GM19025 (cell line): Measurements from ENCODE around the gene PROK1.
"Not testable (repeated sequence)": the region's sequence is repeated elsewhere in the genome, so short reads cannot be mapped to it uniquely, and the experiment has no call there.

ENCODE experiments used
- ATAC-seq: cut with Tn5 transposase; IDR thresholded peaks from one replicate; pipeline ENCODE4 v1.9.1; 2021; ENCODE audit warnings: mild to moderate bottlenecking, low read depth, moderate library complexity; ENCODE audit not compliant: unreplicated experiment

PROK1 gene

DNA sequence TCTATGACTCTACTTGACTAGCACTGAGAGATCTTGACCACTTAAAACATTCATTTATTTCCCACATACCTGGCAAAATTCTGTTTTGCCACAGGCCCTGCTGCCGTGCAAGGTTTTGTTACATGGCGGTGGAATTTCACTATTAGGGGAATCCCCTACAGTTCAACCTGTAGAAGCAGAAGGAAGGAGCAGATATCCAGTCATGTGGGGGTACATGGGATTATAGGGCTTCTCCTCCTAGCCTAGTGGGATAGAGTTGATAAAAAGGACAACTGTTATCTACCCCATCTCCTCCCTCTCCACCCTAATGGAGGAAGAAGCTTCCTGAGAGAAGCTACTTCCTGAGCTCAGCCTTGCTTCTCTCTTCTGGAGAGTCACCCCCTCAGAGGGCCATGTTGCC lies 17.7 kb upstream of the PROK1 start:
- no peak for ATAC-seq

DNA sequence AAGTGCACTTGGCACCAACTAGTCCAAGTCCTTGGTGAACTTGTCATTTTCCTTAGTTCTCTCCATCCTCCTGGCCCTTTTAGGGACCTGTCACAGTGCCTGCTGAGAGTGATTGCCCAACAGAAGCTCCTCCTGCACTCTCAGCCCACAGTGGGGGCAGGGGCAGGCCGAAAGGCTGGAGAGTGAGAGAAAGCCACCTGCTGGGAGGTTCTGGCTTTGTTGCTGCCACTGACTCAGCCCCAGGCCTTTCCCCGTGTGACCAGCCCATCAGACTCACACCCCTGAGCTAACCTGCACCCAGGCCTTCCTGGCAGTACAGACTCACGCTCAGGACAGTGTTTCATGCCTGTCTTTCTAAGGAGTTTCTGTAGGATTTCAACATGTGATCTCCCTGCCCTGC lies 17.1 kb upstream of the PROK1 start:
- ATAC-seq, result no peak

DNA sequence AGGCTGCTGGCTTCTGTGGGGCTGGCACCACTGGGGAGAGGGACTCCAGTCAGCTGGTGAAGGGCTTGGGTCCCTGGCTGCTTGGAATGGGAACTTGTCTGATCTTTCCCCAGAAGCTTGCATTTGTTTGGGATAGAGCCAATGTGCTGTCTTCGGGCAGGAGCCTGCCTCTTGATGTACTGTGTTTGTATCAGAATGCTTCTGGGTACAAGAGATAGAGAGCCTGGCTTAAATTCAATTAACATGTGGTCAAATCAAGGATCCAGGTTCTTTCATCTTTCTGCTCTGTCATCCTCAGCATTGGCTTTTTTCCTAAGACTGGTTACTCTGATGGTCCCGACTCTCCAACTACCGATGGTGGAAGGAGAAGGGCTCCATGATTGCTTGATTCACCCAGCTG lies 16.0 kb upstream of the PROK1 start:
- no peak for ATAC-seq

DNA sequence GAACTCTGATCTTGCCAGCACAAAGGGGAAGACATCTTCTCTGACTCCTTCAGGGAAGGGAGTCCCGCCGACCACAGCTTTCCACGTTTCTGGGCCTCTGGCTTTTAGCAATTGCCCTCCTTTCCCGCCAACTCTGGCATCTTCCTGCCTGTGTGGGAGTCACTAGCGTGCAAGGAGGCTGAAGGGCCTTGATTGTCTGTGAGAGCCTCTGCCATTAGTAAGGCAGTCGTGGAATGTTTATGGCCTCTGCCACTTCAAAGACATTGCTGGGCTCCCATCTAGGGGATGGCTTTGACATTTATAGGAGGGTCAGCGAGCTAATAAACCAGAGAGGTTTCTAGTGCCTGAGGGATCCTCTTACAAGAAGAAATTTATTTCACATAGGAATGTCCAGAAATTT lies 14.3 kb upstream of the PROK1 start:
- no peak for ATAC-seq

DNA sequence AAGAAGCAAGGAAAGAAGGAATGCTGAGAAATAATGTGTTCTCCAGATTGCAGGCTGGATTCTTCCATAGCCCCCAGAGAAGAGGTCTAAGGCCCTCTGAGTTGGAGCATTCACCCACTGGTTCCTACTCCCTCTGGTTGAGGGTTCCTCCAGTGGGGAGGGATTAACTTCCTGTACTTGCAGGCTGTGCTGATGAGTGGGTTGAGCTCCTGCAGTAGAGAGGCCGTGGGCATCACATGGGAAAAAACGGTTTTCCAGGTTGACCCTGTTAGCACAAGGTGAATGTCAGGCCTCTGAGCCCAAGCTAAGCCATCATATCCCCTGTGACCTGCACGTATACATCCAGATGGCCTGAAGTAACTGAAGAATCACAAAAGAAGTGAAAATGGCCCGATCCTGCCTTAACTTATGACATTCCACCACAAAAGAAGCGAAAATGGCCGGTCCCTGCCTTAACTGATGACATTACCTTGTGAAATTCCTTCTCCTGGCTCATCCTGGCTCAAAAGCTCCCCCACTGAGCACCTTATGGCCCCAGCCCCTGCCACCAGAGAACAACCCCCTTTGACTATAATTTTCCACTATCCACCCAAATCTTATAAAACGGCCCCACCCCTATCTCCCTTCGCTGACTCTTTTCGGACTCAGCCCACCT lies 13.2 kb upstream of the PROK1 start:
- not testable (repeated sequence) for ATAC-seq

DNA sequence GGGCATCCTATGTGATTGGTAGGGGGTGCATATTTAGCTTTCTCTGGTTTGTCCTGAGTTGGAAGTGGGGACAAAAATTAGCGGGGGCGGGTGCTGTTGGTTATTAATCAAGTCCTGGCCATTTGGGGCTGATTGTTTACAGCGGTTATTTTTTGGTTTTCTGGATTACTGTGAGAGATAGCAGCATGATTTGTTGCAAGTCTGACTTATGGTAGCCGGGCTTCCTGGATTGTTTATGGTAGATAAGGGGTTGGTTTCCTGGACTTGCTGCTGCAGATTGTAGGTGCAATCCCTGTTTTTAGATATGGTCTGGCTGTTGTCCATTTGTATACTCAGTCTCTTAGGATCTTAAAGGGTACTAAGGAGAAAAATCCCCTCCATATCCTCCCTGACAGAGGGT lies 12.1 kb upstream of the PROK1 start:
- ATAC-seq, result no peak

DNA sequence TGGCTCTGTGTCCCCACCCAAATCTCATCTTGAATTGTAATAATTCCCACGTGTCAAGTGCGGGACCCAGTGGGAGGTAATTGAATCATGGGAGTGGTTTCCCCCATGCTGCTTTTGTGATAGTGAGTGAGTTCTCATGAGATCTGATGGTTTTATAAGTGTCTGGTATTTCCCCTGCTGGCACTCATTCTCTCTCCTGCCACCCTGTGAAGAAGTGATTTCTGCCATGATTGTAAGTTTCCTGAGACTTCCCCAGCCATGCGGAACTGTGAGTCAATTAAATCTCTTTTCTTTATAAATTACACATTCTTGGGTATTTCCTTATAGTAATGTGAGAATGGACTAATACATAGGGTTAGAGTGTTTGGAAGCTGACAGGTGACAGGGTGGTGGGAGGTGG lies 11.1 kb upstream of the PROK1 start:
- not testable (repeated sequence) for ATAC-seq

DNA sequence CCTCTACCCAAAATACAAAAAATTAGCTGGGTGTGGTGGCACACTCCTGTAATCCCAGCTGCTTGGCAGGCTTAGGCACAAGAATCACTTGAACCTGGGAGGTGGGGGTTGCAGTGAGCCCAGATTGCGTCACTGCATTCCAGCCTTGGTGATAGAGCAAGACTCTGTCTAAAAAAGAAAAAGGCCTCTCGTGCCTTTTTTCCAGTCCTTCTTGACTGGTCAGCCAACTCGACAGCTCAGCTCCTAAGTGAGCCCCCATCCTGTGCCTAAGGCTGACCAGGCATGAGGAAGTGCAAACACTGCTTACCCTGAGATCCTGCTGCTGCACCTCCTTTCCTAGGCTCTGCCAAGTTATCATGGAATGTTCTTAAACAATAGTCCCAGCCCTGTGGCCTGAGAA lies 10.1 kb upstream of the PROK1 start:
- no peak for ATAC-seq

DNA sequence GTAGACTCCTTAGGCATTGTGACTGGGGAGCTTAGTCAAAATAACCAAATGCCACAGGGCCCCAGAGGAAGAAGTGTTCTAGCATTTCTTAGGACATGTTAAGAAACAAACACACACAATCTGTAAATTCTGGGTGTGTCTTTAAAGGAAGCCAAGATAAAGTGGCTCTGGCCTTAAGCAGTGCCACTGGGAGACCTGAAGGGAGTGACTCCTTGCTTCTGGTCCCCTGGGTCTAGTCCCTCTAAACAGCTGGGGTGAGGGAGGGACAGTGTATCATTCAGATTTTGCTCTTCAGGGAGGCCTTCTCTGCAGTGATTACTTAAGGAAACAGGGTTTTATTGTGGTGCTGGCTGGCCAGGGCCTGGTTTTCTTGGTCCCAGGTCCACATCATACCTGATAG lies 9.1 kb upstream of the PROK1 start:
- no peak for ATAC-seq

DNA sequence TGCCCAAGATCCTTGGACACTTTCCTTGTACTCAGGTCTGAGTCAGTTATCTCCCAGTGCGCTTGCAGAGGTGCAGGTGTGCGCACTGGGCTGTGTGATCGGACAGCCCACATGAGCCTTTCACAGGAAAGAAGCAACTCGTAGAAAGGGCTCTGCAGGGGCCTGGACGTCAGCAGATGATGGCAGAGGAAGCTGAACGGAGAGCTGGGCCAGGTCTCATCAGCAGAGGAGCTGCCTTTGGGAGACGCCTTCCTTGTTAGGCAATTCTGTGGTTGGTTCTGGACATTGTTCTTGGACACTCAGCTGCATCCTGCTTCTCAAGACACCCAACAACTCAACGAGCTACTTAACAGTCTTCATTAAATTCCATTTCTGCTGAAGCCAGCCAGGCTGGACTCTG lies 7.5 kb upstream of the PROK1 start:
- no peak for ATAC-seq

DNA sequence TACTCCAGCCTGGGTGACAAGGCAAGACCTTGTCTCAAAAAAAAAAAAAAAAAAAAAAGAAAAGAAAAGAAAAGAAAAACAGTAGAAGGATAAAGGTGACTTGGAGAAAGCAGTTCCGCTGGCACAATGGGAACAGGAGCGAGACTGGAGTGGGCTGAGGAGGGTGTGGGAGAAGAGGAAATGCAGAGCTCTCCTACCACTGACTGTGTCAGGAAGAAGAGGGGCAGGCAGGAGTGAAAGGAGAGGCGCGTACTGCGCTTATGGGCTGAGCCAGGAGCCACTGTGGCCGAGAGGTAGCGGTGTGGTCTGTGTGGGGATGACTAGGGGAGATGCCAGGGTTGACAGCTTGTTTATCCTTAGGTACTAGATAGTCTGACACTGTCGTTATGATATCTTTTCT lies 6.4 kb upstream of the PROK1 start:
- ATAC-seq, result no peak

DNA sequence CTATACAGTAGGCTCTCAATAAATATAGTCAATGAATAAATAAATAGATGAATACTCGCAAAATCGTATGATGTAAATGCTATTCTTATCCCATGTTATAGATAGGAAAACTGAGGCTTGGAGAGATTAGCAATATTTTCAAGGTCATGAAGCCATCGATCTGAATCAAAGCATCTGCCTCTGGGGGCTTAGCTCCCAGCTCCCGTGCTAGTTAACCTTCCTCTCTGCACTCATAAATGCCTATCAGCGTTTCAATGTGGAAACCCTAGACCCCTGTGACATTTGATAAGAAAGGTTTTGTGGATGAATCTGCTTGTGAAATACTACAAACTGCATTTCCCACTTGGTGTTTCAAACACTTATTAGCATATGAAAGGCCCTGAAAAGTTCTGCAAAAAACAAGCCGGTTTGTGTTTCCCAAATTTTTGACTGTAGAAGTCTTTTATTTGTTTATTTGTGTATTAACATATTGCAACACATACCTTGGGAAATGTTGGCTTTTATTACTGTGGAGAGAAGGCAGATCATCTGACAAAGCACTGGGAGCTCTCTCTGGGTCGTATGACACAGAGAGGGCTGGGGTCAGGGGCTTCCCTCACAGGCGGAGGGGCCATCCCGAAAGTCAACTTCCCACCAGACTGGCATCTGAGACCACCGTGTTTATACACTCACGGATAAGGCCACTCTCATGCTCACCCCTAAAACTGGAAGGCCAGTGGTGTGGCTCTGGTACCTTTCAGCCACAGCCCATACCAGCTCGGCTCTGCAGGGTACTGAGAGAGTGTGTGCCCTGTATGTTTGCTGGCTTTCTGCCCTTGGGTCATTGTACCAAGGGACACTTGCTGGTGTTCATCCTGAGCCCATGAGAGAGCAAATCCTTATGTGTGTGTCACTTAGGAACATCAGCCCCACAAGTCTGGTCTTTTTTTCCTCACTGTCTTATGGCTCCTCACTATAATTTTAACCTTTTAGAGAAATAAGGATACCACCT lies 993 bp upstream of the PROK1 start:
- no peak for ATAC-seq

DNA sequence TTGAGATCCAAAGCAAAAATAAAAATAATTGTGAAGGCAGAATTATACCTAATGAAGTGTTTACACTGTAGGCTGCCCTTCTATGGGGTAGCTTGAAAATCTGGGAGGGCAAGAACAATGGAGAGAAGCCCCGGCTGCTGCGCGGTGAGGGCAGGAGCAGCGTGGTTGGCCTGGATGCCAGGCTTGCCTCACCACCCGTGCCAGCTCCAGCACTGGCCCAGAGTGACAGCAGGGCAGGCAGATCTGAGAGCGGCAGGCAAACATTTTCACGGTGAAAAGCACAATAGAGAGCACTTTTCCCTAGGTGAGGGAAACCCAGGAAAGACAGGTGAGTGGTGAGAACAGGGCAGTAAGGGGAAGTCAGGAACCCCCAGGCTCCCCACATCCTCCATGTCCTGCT lies 1.4 kb downstream of the PROK1 start:
- no peak for ATAC-seq

DNA sequence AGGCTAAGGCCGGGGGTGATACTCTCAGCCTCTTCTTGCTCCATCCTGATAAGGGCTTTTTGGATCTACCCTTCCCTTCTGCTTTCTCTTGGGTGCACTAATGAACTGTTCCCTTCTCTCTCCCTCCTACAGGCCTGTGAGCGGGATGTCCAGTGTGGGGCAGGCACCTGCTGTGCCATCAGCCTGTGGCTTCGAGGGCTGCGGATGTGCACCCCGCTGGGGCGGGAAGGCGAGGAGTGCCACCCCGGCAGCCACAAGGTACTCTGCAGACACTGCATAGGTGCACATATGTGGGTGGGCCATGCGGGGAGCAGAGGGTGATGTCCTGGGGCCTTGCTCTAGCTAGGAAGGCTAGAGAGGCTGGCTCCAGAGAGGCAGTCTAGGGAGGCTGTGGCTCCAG lies 2.9 kb downstream of the PROK1 start:
- no peak for ATAC-seq

DNA sequence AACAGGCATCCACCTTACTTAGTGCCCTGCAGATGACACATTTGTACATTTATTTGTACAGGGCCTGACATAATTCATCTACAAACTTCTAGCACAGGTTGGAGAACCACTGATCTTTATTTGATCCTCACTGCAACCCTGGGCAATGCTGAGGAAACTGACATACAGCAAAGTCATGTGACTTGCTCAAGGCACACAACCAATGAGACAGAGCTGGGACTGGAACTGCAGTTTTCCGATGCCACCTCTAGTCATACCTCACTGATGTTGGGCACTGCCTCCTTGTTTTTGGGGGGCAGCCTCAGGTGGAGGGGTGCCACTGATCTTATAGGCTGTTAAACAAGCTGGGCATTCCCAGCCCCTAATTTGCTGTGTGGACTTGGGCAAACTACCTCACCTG lies 3.4 kb downstream of the PROK1 start:
- no peak for ATAC-seq

DNA sequence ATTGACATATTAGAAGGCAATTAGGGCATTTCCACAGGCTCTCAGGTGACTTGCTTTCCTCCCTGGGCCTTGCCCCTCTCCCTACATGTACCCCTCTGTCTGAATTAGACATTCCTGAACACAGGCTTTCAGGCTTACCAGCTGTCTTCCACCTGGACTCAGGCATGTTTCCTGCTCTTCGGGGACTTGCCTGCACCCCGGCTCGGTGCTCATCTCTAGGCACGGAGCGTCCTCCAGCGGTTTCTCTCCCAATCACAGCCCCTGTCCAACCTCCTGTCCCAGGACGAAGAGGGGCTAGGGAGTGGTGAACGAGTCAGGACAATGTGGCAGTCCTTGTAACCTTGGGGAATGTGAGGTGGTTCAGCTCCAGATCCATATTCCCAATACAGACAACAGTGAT lies 4.2 kb downstream of the PROK1 start:
- no peak for ATAC-seq

DNA sequence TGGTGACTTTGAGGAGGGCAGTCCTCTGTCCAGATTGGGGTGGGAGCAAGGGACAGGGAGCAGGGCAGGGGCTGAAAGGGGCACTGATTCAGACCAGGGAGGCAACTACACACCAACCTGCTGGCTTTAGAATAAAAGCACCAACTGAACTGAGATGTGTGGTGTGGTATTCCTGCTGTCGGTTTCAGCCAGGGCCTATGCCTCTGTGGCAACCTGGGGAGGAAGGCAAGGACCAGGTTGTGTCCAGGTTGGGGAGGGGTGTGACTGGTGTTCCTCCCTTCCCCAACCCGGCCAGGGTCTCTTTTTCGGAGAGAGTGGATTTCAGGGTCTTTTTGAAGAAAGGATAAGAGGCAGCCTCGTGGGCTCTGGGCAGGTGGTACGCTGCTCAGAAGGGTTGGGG lies 6.3 kb downstream of the PROK1 start:
- ATAC-seq, result no peak

DNA sequence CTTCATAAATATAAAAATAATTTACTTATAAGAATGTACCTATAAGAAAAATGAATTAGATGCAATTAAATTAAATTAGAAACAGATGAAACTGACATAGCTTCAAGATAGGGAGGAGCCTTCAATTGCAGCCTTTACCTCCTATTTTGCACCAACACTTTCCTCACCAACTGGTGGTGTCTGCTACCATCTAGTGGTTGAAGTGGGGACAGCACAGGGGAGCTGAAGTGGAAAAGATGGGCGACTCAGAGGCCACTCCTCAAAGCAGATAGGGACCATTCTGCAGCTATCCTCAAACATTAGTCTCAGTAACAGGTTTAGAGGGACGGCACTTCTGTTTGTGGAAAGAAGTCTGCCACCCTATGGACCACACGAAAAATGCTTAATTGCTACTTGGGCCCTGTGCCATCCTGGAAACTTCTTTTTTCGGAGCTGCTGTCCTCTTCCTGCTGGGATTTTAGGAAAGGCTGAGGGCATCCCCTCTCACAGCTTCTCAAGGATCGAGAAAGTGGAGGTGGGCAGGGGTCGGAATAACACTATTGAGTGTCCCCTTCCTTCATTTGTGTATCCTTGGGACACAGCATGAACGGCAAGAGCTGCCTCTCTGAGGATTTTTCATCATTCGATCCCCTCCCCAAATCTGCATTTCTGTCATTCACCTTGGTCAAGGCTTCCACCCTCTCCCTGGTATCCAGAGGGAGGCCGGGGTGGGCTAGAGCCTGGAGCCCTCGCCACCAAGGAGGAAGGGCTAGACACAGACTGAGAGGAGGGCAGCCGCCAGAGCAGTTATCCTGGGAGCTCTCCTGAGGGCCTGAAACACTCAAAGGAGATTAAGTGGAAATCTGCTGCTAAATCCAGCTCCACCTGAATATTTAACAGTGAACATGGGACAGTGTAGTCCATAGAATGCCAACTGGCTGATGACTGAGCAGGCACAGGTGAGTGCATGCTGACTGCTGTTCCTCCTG lies 9.6 kb downstream of the PROK1 start:
- no peak for ATAC-seq

DNA sequence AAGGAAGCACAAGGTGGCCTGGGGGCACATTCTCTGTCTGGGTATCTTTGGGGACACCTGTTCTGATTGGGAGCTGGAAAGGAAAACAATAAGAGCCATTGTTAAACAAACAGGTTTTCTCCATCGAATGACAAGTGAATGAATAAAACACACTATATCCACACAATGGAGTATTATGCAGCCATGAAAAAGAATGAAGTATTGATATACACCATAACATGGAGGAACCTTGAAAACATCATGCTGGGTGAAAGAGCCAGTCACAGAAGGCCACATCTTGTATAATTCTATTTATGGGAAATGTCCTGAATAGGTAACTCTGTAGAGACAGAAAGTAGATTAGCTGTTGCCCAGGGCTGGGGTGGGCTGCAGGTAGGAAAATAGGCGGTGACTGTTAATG lies 11.1 kb downstream of the PROK1 start:
- no peak for ATAC-seq

DNA sequence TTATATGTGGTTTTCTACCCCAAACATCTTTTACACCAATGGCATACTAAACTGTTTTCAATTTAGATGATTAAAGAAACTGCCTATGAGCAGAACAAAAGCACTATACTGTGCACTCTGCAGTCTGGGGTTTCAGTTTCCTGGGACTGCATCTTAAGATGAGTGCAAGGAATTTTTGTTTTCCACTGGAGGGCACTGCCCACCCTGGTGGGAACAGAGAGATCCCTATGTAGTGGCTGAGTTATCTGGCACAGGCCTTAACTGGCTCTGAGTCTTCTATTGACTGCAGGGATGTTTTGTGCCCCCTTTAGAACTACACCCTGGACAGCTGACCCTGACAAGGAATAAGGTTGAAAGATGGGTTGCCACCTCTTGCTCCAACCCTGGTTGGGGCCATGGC lies 12.0 kb downstream of the PROK1 start:
- no peak for ATAC-seq

DNA sequence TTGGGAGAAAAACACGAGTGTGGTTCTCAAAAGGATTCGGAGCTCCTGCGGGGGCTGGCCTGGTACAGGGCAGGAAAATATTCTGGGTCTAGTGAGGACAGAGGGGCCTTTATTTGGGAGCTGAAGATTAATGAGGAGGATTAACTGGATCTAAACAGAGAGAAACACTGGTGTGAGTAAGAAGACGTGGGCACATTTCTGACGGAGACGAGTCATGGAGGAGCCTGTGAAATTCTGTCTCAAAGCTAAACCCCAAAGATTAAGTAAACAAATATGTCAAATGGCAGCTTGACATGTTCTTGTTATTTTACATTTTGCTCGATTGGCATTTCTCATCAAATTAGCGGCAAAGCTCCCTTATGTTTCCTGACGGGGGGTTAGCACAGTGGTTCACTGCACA lies 12.8 kb downstream of the PROK1 start:
- ATAC-seq, result no peak
